K562 (cell line): Measurements from ENCODE around the gene PIGL. TPM values are rescaled to one million over a fixed set of nuclear protein-coding genes. Genes with fewer than 3 reads are reported as not detected.
"Not testable (repeated sequence)": the region's sequence is repeated elsewhere in the genome, so short reads cannot be mapped to it uniquely, and the experiment has no call there.

Experiments
- ATAC-seq: fragments of 200-7000 bp; cut with Tn5 transposase; 3 replicates; pipeline ENCODE4 v1.9.1; 2020; ENCODE audit warnings: moderate library complexity
- BruUV-seq: library from RNA; stranded (reverse); fragments of 400-500 nt; replicated peaks from 2 replicates; lab custom pipeline; 2021; lab: Mats Ljungman, UMichigan
- CTCF ChIA-PET: fragments of 300-600 bp; formaldehyde crosslinking; extraction: SDS; loops from one replicate; lab custom pipeline; 2021; ENCODE audit warnings: low intra/inter-chr PET ratio; lab: Yijun Ruan, JAX
- POLR2A ChIA-PET: fragments of 300-600, 350-650 bp; sonication (Branson Sonifier 250); formaldehyde crosslinking; extraction: SDS; loops from one replicate; lab custom pipeline; 2021; ENCODE audit warnings: antibody characterized with exemption, inconsistent platforms; lab: Yijun Ruan, JAX
- DNase-seq, 4 experiments: peaks; one replicate each; pipeline versions ENCODE4 v3.0.0 to v3.0.0-alpha.2; 2011 to 2018; ENCODE audit warnings: low spot score in 3 of 4, mixed read lengths in 3 of 4; ENCODE audit errors: extremely low read depth in 1 of 4
- FAIRE-seq: peaks from 2 replicates; lab custom pipeline; 2011; peaks lifted over from hg19 to GRCh38; lab: Jason Lieb, UNC
- H2AFZ ChIP-seq: 2 replicates; pipeline ENCODE4 v1.6.0; 2011; ENCODE audit warnings: low read depth, low read length, control low read depth, inconsistent platforms
- H3K27ac ChIP-seq: fragments of 200-600 bp; 3 replicates; pipeline ENCODE4 v1.8.0; 2011; ENCODE audit warnings: low read depth, mild to moderate bottlenecking, control low read depth, inconsistent platforms, low read length, moderate library complexity, mixed read lengths; ENCODE audit errors: extremely low read depth
- H3K27me3 ChIP-seq, 2 experiments: fragments of 300-600 bp in 1 of 2; 2 replicates in 1 of 2; 3 replicates in 1 of 2; pipeline versions ENCODE4 v1.6.0 to v1.8.0; 2011; ENCODE audit warnings: inconsistent platforms in 2 of 2, low read length in 2 of 2, mild to moderate bottlenecking in 1 of 2, mixed read lengths in 1 of 2, moderate library complexity in 1 of 2; ENCODE audit not compliant: control insufficient read depth in 2 of 2, insufficient read depth in 2 of 2
- H3K36me3 ChIP-seq: fragments of 300-600 bp; 3 replicates; pipeline ENCODE4 v1.8.0; 2011; ENCODE audit warnings: mild to moderate bottlenecking, low read length, inconsistent platforms; ENCODE audit not compliant: control insufficient read depth, insufficient read depth
- H3K4me1 ChIP-seq, 2 experiments: fragments of 200-600 bp in 1 of 2; replicated peaks in 1 of 2; 2 replicates in 1 of 2; 3 replicates in 1 of 2; pipeline versions ENCODE4 v1.5.1 to v1.8.0; 2011; ENCODE audit warnings: inconsistent platforms in 2 of 2, low read length in 2 of 2, mild to moderate bottlenecking in 1 of 2, mixed read lengths in 1 of 2, moderate library complexity in 1 of 2; ENCODE audit not compliant: control insufficient read depth in 2 of 2, insufficient read depth in 2 of 2
- H3K4me2 ChIP-seq: 2 replicates; pipeline ENCODE4 v1.6.1; 2011; ENCODE audit warnings: low read length, control low read depth, inconsistent platforms, mixed read lengths; ENCODE audit not compliant: insufficient read depth
- H3K4me3 ChIP-seq: fragments of 200-600 bp; sonication (generic), shearing (Covaris generic); 2 replicates; pipeline ENCODE4 v1.5.1; 2016; ENCODE audit warnings: control low read depth, inconsistent platforms
- H3K79me2 ChIP-seq: fragments of 200-600 bp; 3 replicates; pipeline ENCODE4 v1.8.0; 2011; ENCODE audit warnings: low read length, inconsistent platforms; ENCODE audit not compliant: control insufficient read depth, insufficient read depth
- H3K9ac ChIP-seq, 2 experiments: 2 replicates each; pipeline versions ENCODE4 v1.6.0 to v1.6.1; 2011; ENCODE audit warnings: low read depth in 2 of 2, low read length in 2 of 2, control low read depth in 1 of 2, inconsistent platforms in 1 of 2, mild to moderate bottlenecking in 1 of 2, mixed read lengths in 1 of 2; ENCODE audit not compliant: insufficient read depth in 1 of 2
- H3K9me1 ChIP-seq: one replicate; pipeline ENCODE4 v1.6.0; 2011; ENCODE audit warnings: inconsistent platforms, mild to moderate bottlenecking, low read length, moderate library complexity; ENCODE audit not compliant: control insufficient read depth, insufficient read depth
- H3K9me3 ChIP-seq: replicated peaks from 2 replicates; pipeline ENCODE4 v1.5.1; 2011; ENCODE audit warnings: low read depth, low read length, inconsistent platforms; ENCODE audit not compliant: control insufficient read depth, insufficient read depth
- H4K20me1 ChIP-seq: replicated peaks from 2 replicates; pipeline ENCODE4 v1.6.1; 2011; ENCODE audit warnings: low read length, inconsistent platforms, mixed read lengths; ENCODE audit not compliant: control insufficient read depth, insufficient read depth
- ARID1B ChIP-seq: fragments of 450-650 bp; IDR thresholded peaks from 2 replicates; pipeline ENCODE4 v1.6.1; 2016; ENCODE audit warnings: antibody characterized with exemption, mild to moderate bottlenecking, inconsistent platforms
- CBFA2T2 ChIP-seq: fragments of 450-650 bp; conservative IDR thresholded peaks from 2 replicates; pipeline ENCODE4 v1.6.1; 2017; ENCODE audit warnings: mild to moderate bottlenecking
- CBFA2T3 ChIP-seq: fragments of 450-650 bp; IDR thresholded peaks from 2 replicates; pipeline ENCODE4 v1.6.1; 2017
- NFIC ChIP-seq: fragments of 450-650 bp; IDR thresholded peaks from 2 replicates; pipeline ENCODE4 v1.6.1; 2017; ENCODE audit warnings: mild to moderate bottlenecking, inconsistent platforms
- STAT5A ChIP-seq: IDR thresholded peaks from 2 replicates; pipeline ENCODE4 v1.6.1; 2012; ENCODE audit warnings: low read length, inconsistent platforms, borderline replicate concordance
- TAL1 ChIP-seq: fragments of 450-650 bp; IDR thresholded peaks from 2 replicates; pipeline ENCODE4 v1.6.1; 2016; ENCODE audit warnings: mild to moderate bottlenecking
- TCF3 ChIP-seq: sonication (generic); formaldehyde crosslinking; IDR thresholded peaks from 2 replicates; pipeline ENCODE4 v1.4.0; 2020; ENCODE audit warnings: mild to moderate bottlenecking, missing genetic modification reagents
- TEAD4 ChIP-seq, 2 experiments: sonication (generic) in 1 of 2; formaldehyde crosslinking in 1 of 2; IDR thresholded peaks; 2 replicates each; pipeline versions ENCODE4 v1.6.1 to v1.8.0; 2012 to 2022; ENCODE audit warnings: borderline replicate concordance in 1 of 2, inconsistent platforms in 1 of 2, low read length in 1 of 2, mild to moderate bottlenecking in 1 of 2, missing genetic modification reagents in 1 of 2
- WGBS: fragments of 100-300 bp; shearing (Covaris generic); methylation state at CpG from one replicate; pipeline ENCODE4 v1.1.6; 2016; ENCODE audit warnings: low coverage, mixed read lengths; ENCODE audit not compliant: insufficient coverage; ENCODE audit errors: missing lambda C conversion rate; 5-methylcytosine and 5-hydroxymethylcytosine counted together
- in situ Hi-C: fragments of 300-500 bp; cut with MboI; formaldehyde crosslinking; loops from 4 replicates; pipeline ENCODE4 v1.15.0; 2018; ENCODE audit warnings: inconsistent platforms, mixed read lengths
- intact Hi-C: fragments of 100-400 bp; cut with micrococcal nuclease; formaldehyde crosslinking; loops from 2 replicates; pipeline ENCODE4 v1.14.2; 2022
- polyA plus RNA-seq, 8 experiments: library from polyadenylated mRNA; depleted of rRNA in 4 of 8; stranded (reverse) in 5 of 8; unstranded in 3 of 8; fragments of >200 nt; fragmentation: Nextera tagmentation in 2 of 8; fragmentation: Illumina TruSeq in 1 of 8; extraction: Ambion mirVana in 2 of 8; extraction: Trizol in 1 of 8; gene quantifications; 2 replicates each; pipeline versions ENCODE4 v1.2.1 to v1.2.3, GENCODE V29; 2011 to 2014; ENCODE audit warnings: inconsistent platforms in 1 of 8, missing spikeins in 1 of 8
- total RNA-seq, 7 experiments: library from RNA; depleted of rRNA in 6 of 7; stranded (reverse); fragments of >200 nt in 6 of 7; fragmentation: Illumina TruSeq in 2 of 7; extraction: Trizol in 2 of 7; gene quantifications; 2 replicates each; pipeline versions ENCODE4 v1.2.1 to v1.2.3, GENCODE V29; 2011 to 2021; ENCODE audit warnings: low replicate concordance in 1 of 7

The PIGL gene
- total and polyA plus RNA-seq, 9 of the 15 experiments (the other 6 are each of a cell fraction or from before 2014, with no cell fraction given) = 19.9 to 55.3 (median 29.6) TPM

- H3K4me2 ChIP-seq; H3K27ac ChIP-seq; BruUV-seq; intact Hi-C loops; ATAC-seq; H3K4me3 ChIP-seq; H3K4me1 ChIP-seq; in situ Hi-C loops; H2AFZ ChIP-seq; FAIRE-seq; H3K9ac ChIP-seq; H3K9me3 ChIP-seq; CTCF ChIA-PET; H3K9me1 ChIP-seq; H4K20me1 ChIP-seq; POLR2A ChIA-PET; H3K27me3 ChIP-seq; TF ChIP-seq TEAD4 (CRISPR knock-in tag; IDR thresholded peaks at IDR 0.05; ENCODE audit: borderline replicate concordance): not testable (repeated sequence)
- peaks cover 25% of the 10 kb centered on the region; the same call in 2 of the 3 replicates for H3K36me3 ChIP-seq
- TF ChIP-seq TAL1 = peak; percentile 39; the same call in 1 of the 2 replicates
- TF ChIP-seq STAT5A = 0 out of 2 replicates have a peak, but pooled peaks have one; percentile 12
- peak; percentile 71 for TF ChIP-seq CBFA2T3
- TF ChIP-seq TEAD4 (IDR thresholded peaks at IDR 0.05; ENCODE audit: low read length) = peak; percentile 43; the same call in 1 of the 2 replicates
- peak; percentile 41; the same call in 1 of the 2 replicates for TF ChIP-seq TCF3 (CRISPR knock-in tag)
- TF ChIP-seq NFIC = 0 out of 2 replicates have a peak, but pooled peaks have one; percentile 6
- TF ChIP-seq CBFA2T2 = peak; percentile 60
- peak; percentile 40; the same call in 1 of the 2 replicates for TF ChIP-seq ARID1B
- peaks cover 39% of the 10 kb centered on the region for H3K79me2 ChIP-seq
- WGBS = 0% methylated on average over 2 of the region's 2 CpGs
- peak in 1 of 4 experiments; percentile 37 for DNase-seq
Observed at GRCh38 chr17:16194307-16194835, 22.6 kb upstream of the PIGL start.
